Activated CD8-positive, alpha-beta memory T cell treated with anti-CD3 and anti-CD28 coated beads, Interleukin-2, amount 50 U/mL, for 4 hours (primary cell): ENCODE data around the gene BPIFB3.

Source experiments
- DNase-seq: peaks from one replicate; pipeline ENCODE4 v3.0.0-alpha.2; 2020

The BPIFB3 gene

DNA sequence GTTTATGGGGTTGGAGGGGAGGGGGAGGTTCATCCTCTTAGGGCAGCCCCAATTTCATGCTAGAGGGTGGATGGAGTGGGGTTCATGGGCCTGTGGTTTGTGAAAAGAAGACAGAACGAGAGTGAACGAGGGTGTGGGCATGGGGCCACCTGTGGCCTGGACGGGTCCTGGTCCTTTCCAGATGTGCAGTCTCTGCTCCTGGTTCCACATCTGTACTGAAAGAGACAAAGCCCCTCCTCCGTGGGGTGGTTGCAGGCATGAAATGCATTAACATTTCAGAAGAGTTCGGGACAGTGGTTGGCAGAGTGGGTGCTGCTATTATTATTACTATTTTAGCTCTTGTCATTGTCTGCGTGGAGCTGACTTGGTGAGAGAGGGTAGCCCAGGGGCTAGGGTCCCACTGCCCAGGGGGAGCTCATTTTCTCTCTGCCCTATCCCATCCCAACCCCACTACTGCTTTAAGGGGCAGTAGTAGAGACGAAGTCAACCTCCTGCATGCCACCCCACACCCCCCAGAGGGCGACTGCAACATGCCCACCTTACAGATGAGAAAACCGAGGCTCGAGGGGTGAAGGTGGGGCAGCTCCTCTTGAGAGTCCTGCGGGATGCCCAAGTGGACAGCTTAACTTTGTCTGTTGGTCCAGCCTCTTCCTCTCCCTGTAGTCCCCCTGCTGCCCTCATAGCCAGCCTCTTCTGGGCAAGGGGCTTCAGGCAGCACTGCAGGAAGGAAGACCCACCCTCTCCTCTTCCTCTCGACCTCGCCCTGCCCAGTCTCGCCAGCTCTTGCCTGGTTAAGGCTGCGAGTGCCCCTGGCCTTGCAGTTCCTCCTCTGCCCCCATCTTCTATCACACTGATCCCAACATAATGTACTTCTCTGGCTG lies 37.8 kb upstream of the BPIFB3 start:
- no peak for DNase-seq

DNA sequence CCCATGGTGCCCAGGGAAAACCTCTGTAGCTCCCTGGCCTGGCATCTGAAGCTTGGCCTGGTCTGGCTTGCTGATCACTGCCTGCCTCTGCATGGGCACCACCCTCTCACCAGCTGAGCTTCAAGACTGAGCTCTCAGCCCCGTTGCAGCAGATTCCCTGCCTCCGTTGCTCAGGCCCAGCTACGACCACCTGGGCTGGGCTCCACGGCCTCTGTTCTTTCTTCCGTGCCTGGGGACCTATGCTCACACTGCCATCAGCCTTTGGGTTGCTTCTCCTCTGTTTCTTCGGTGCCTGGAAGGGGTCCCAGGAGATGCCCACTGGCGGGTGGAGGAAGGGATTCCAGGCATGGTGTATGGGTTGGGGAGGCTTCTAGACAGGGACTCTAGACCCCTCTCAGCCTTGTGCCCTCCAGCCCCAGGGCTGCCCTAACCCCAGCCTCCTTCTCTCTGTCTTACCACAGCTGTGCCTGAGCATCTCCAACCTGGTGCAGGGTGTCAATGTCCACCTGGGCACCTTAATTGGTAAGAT lies 37.1 kb upstream of the BPIFB3 start:
- DNase-seq, result no peak

- no peak for DNase-seq
Observed at GRCh38 chr20:33017542-33017941, 36.2 kb upstream of the BPIFB3 start.

DNA sequence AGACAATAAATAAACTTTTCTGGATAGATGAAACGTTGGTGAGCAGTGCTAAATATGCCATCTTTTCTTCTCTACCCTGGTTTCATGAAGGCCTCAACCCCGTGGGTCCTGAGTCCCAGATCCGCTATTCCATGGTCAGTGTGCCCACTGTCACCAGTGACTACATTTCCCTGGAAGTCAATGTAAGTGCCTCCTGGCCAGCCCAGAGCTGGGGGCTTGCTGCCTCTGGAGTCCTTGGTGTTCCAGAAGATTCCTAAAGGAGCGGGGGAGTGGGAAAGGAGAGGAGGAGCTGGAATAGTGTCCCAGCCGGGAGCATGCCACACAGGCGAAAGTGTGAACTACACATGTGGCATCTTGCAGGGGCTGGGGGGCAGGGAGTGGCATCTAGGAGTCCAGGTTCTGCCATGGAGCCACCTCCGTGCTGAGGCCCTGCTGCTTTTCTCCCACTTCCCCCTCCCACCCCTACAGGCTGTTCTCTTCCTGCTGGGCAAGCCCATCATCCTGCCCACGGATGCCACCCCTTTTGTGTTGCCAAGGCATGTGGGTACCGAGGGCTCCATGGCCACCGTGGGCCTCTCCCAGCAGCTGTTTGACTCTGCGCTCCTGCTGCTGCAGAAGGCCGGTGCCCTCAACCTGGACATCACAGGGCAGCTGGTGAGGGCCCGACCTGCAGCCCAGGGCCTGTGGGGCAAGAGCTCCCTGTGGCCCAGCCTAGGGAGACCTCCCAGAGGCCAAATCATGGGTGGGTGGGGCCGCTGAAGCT lies 35.4 kb upstream of the BPIFB3 start:
- DNase-seq, result no peak

GRCh38 chr20:33019465-33020277 lies 34.0 kb upstream of the BPIFB3 start:
- DNase-seq, result no peak

GRCh38 chr20:33020278-33021161 lies 33.2 kb upstream of the BPIFB3 start:
- no peak for DNase-seq

DNA sequence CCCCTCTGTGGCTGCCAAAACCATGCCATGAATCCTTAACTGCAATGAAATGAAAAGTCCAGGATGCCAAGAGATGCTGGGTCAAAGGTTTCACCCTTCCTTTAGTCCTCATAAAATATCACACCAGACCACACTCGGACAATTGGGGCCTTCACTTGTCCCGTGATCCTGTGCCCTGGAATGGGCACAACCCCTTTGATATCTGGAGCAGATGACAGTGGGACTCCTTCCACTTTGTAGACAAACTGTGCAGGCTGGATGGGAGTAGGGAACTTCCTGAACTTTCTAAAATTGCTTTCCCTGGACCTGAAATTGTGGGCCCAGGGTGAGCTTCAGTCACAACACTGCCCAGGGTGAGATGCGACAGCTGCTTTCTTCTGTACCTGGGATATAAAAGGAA lies 31.8 kb upstream of the BPIFB3 start:
- DNase-seq, result no peak

DNA sequence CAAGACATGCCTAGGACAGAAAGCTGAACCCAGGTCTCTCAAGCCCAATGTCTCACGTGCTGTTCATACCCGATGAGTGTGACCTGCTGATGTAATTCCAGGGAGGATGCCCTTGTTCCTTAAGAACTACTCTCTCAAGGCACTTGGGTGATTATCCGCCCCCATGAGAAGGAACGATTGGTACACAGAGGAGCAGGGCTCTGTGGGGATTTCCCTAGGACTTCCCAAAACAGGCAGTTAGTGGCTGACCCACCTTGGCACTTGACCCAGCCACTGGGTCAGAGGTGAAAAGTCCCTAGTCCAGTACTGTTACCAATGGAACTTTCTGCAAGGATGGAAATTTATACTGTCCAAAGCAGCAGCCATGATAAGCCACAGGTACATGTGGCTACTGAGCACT lies 31.4 kb upstream of the BPIFB3 start:
- no peak for DNase-seq

DNA sequence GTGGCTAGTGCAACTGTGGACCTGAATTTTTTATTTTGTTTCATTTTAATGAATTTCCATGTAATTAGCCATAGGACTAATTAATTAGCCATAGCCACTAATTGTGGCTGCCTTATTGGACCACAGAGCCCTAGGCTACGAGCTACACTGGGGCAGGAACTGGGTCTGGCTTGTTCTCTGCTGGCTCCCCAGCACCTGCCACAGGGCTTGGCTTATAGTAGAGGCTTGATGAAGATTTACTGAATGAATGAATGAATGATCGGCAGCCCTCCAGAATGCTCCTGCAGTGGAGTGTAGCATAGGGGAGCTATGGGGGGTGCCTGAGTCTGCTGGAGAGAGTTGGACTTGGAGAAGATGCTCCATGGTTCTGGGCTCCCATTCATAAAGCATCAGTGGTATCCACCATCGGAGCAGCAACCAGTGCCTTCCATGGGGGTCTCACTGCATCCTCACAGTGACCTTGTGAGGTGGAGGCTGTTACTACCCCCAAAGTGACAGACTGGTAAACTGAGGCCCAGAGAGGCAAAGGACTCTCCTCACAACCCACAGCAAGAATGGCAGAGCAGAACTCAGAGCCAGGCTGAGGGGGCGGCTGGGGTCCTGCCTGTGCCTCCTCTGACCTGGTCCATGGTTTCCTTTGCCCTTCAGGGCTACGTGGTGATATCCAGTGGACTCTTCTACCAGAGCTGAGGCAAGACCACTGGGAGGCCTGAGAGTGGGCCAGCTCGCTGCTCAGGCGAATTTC lies 30.8 kb upstream of the BPIFB3 start:
- DNase-seq, result no peak

DNA sequence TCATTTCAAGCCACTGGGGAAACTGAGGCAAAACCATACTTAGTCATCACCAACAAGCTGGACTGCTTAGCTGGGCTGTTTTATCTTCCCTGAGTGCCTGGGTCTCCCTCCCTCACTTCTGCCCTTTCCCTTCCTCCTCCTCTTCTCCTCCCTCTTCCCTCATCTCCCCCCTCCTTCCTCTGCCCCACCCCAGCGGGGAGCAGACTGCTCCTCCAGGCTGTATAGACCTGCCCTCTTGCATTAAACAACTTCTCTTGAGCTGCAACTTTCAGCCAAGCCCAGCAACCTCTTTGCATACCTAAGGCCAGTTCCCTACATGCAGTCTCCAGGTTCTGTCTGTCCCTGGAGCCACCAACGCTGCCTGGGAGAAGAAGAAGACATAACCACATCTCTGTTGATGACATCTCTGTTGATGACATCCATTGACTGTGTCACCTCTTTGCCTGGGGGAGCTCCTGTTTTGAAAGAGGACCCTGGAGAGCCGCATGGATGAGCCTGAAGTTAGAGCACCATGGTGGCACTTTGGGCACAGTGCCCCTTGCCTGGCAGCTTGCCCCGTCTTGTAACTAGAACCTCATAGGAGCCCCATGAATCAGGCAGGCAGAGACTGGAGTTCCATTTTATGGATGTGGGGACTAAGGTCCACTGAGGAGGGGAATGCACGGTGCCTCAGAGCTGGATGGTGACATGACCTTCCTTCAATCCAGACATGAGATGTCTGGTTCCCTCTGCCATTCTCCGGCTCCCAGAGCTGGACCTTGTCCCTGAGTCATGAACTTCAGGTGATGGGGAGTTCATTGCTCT lies 30.1 kb upstream of the BPIFB3 start:
- no peak for DNase-seq

- no peak for DNase-seq
Observed at GRCh38 chr20:33024243-33024560, 29.5 kb upstream of the BPIFB3 start.

- no peak for DNase-seq
Observed at GRCh38 chr20:33024609-33025317, 28.9 kb upstream of the BPIFB3 start.

DNA sequence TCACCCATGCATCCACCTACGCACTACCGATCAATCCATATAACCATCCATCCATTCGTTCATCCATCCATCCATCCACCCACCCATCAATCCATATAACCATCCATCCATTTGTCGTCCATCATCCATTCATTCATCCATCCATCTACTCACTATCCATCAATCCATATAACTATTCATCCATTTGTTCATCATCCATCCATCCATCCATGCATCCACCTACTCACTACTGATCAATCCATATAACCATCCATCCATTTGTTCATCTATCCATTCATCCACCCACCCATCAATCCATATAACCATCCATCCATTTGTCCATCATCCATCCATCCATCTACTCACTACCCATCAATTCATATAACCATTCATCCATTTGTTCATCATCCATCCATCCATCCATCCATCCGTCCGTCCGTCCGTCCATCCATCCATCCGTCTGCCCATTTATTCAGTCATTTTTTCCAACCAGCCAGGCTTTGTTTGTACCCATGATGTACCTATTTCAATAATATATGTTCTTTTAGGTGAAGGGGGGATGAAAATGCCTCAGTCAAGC lies 28.3 kb upstream of the BPIFB3 start:
- no peak for DNase-seq

DNA sequence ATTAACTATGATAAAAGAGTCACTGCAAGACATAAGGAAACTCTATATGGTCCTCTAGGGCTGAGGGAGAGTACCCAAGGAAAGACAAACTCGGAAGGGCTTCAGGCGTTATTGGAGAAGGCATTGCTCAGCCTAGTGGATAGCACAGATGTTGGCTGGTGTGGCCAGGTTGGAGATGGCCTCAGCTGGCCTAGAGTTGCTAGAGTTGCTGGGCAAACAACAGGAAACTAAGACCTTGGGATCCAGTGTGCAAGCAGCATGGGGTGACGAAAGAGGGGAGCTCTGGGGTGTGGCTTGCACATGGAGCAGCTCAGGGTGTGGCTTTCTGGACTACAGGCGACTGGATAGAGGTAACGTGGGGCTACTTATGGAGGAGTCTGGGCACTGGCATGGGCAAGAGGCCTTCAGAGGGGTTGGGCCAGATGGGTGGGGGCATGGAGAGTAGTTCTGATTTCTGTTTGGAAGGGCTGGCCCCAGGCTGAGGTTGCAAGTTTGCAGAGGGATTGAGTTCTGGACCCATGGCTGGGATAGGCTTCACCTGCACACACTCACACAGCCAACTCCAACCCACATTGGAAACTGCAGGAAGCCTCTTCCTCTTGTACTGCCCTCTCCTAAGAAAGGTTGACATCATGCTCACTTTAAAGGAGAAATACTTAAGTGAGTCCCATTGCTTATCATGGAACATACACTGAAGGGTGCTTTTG lies 27.5 kb upstream of the BPIFB3 start:
- no peak for DNase-seq

GRCh38 chr20:33026779-33027759 lies 26.6 kb upstream of the BPIFB3 start:
- no peak for DNase-seq

DNA sequence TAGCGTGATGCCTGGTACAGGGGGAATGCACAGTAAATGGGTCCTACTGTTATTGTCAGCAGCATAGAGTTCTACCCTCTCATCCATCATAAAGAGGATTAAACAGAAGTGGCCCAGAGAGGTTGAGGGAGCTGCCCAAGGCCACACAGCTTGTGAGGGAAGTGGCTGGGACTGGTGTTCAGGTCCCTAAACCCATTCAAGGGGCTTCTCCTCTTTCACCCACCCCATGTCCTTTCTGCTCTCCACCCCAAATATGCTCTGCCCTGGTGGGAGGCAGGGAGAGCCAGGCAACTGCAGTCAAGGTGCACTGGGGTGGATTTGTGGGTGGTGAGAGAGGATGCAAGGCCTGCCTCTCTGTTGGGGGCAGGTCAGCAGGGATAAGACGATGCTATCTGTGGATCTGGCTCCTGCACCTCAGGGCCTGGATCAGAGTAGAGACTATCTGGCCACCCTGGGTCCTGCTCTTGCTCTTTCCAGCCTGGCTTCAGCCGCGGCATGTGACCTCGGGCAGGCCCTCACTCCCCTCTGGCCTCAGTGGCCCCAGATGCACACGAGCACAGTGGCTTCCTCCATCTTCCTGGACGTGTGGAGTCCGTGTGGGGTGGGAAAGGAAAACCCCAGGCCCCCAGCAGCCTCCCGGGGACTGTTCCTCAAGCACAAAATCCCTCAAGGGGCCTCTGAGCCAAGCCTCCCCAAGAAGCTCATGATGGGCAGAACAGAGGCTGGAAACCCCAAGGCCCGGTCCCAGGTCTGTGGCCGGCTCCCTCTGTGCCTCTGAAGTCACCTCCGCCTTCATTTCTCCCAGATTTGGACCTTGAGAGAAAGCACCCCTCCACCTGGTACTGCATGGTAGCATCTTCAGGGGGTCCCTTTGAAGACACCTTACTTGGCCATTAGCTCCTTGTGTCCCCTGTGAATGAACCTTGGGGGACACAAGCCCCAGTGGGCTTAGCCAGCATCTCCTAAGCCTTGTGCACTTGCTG lies 25.6 kb upstream of the BPIFB3 start:
- DNase-seq, result no peak
